Effector memory CD4-positive, alpha-beta T cell (primary cell): ENCODE data around the gene LRFN2.

Experiments used
- DNase-seq, 3 donors: peaks; one replicate each; pipeline ENCODE4 v3.0.0-alpha.2; 2020
- H3K27ac ChIP-seq: 2 replicates; pipeline ENCODE4 v1.7.0; 2013; ENCODE audit warnings: mild to moderate bottlenecking, low read length, moderate library complexity; ENCODE audit not compliant: insufficient read depth, poor library complexity, severe bottlenecking
- H3K27me3 ChIP-seq: replicated peaks from 2 replicates; pipeline ENCODE4 v1.7.0; 2013; ENCODE audit warnings: mild to moderate bottlenecking, low read length; ENCODE audit not compliant: insufficient read depth, control insufficient read depth, poor library complexity, severe bottlenecking
- H3K36me3 ChIP-seq: 2 replicates; pipeline ENCODE4 v1.7.0; 2013; ENCODE audit warnings: mild to moderate bottlenecking, low read length, moderate library complexity; ENCODE audit not compliant: control insufficient read depth, insufficient read depth
- H3K4me1 ChIP-seq: 2 replicates; pipeline ENCODE4 v1.7.0; 2013; ENCODE audit warnings: low read length, mild to moderate bottlenecking; ENCODE audit not compliant: control insufficient read depth, insufficient read depth, poor library complexity, severe bottlenecking
- H3K4me3 ChIP-seq: 2 replicates; pipeline ENCODE4 v1.7.0; 2013; ENCODE audit warnings: low read length, low read depth, mild to moderate bottlenecking; ENCODE audit not compliant: insufficient read depth, poor library complexity, severe bottlenecking
- H3K9me3 ChIP-seq: 2 replicates; pipeline ENCODE4 v1.7.0; 2013; ENCODE audit warnings: mild to moderate bottlenecking, low read length, moderate library complexity; ENCODE audit not compliant: control insufficient read depth

Gene LRFN2

DNA sequence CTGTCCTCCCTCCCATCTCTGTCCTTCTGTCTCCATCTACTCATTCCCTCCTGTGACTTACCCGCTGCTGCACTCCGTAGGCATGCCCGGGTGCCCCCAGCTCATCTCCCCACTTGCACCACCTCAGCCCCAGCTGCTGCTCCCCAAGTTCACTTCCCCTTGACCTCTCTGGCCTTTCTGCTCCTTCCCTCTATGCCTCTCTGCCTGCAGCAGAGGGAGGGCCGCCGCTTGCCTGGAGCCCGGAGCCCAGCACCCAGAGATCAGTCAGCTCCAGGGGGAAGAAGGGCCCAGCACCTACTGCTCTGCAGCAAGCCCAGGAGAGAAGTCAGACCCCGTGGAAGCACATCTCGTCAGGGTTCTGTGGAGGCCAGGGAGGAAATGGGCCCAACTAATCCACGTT is 97.4 kb downstream of the LRFN2 start:
- H3K4me3 ChIP-seq = no peak overlapping the region
- H3K36me3 ChIP-seq = no peaks in the 10 kb centered on the region
- H3K9me3 ChIP-seq = no peaks in the 10 kb centered on the region
- no peaks in the 10 kb centered on the region for H3K27me3 ChIP-seq
- DNase-seq = no peak
- H3K4me1 ChIP-seq = no peaks in the 10 kb centered on the region
- H3K27ac ChIP-seq = no peak overlapping the region

- Histone ChIP-seq H3K27me3 (no peaks in the 10 kb centered on the region), H3K4me1 (no peaks in the 10 kb centered on the region), H3K9me3 (no peaks in the 10 kb centered on the region), H3K4me3 (no peak overlapping the region), H3K27ac (no peak overlapping the region), H3K36me3 (no peaks in the 10 kb centered on the region)
- no peak for DNase-seq
These were observed 100.6 kb downstream of the LRFN2 start for GRCh38 chr6:40486576-40486975.

DNA sequence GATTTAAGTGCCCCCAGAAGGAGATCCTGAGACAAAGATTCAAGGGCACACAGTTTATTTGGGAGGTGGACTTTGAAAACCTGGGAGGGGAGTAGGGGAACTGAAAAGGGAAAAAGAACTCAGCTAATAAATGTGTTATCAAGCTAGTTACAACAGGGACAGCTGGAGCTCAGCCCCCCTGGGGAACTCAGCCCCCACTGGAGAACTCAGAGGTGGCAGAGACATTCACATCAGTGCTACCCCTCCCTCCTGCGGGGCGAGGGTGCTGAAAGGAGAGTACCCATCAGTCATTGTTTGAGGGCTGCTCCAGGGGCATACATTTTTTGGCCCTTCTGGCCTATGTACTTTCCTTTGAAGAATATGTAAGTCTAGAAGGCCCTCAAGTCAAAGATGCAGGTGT is 101.4 kb downstream of the LRFN2 start:
- H3K27ac ChIP-seq = no peak overlapping the region
- H3K36me3 ChIP-seq = no peaks in the 10 kb centered on the region
- no peaks in the 10 kb centered on the region for H3K27me3 ChIP-seq
- H3K4me1 ChIP-seq = no peaks in the 10 kb centered on the region
- H3K4me3 ChIP-seq = no peak overlapping the region
- H3K9me3 ChIP-seq = no peaks in the 10 kb centered on the region
- DNase-seq = no peak

- Histone ChIP-seq H3K9me3 (no peaks in the 10 kb centered on the region), H3K36me3 (no peaks in the 10 kb centered on the region), H3K4me1 (no peaks in the 10 kb centered on the region), H3K4me3 (no peak overlapping the region), H3K27me3 (no peaks in the 10 kb centered on the region), H3K27ac (no peak overlapping the region)
- DNase-seq = no peak
These were observed 101.9 kb downstream of the LRFN2 start for GRCh38 chr6:40485300-40485699.

GRCh38 chr6:40484066-40484465 is 103.1 kb downstream of the LRFN2 start:
- Histone ChIP-seq H3K27me3 (no peaks in the 10 kb centered on the region), H3K4me1 (no peaks in the 10 kb centered on the region), H3K36me3 (no peaks in the 10 kb centered on the region), H3K4me3 (no peak overlapping the region), H3K9me3 (no peaks in the 10 kb centered on the region), H3K27ac (no peak overlapping the region)
- no peak for DNase-seq

DNA sequence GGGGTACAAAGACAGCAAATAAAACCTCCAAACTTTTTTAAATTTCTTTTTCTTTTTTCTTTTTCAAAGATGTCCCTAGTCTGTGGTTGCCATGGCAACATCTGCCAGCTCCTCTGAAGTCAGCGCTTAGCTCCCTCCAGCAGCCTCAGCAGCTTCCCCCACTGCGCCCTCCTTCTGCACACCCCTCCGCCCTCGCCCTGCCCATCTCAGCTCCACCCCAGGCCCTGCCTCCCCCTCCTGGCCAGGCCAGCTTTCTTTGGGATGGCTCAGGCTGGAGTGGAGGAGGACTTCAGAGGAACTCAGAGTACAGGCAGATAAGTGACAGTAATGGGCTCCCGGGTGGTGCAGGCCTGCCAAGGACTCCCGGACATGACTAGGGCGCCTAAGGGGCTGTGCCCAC is 104.6 kb downstream of the LRFN2 start:
- Histone ChIP-seq H3K4me1 (no peaks in the 10 kb centered on the region), H3K9me3 (no peaks in the 10 kb centered on the region), H3K36me3 (no peaks in the 10 kb centered on the region), H3K27ac (no peak overlapping the region), H3K27me3 (no peaks in the 10 kb centered on the region), H3K4me3 (no peak overlapping the region)
- DNase-seq = no peak

GRCh38 chr6:40480678-40481077 is 106.5 kb downstream of the LRFN2 start:
- H3K36me3 ChIP-seq = no peaks in the 10 kb centered on the region
- H3K27ac ChIP-seq = no peak overlapping the region
- H3K9me3 ChIP-seq = no peaks in the 10 kb centered on the region
- H3K27me3 ChIP-seq = no peaks in the 10 kb centered on the region
- no peak overlapping the region for H3K4me3 ChIP-seq
- no peak for DNase-seq
- H3K4me1 ChIP-seq = no peaks in the 10 kb centered on the region

- H3K27me3 ChIP-seq = no peaks in the 10 kb centered on the region
- H3K36me3 ChIP-seq = no peaks in the 10 kb centered on the region
- no peak for DNase-seq
- no peaks in the 10 kb centered on the region for H3K4me1 ChIP-seq
- no peak overlapping the region for H3K27ac ChIP-seq
- no peak overlapping the region for H3K4me3 ChIP-seq
- H3K9me3 ChIP-seq = no peaks in the 10 kb centered on the region
These were observed 107.5 kb downstream of the LRFN2 start for GRCh38 chr6:40479706-40480105.

DNA sequence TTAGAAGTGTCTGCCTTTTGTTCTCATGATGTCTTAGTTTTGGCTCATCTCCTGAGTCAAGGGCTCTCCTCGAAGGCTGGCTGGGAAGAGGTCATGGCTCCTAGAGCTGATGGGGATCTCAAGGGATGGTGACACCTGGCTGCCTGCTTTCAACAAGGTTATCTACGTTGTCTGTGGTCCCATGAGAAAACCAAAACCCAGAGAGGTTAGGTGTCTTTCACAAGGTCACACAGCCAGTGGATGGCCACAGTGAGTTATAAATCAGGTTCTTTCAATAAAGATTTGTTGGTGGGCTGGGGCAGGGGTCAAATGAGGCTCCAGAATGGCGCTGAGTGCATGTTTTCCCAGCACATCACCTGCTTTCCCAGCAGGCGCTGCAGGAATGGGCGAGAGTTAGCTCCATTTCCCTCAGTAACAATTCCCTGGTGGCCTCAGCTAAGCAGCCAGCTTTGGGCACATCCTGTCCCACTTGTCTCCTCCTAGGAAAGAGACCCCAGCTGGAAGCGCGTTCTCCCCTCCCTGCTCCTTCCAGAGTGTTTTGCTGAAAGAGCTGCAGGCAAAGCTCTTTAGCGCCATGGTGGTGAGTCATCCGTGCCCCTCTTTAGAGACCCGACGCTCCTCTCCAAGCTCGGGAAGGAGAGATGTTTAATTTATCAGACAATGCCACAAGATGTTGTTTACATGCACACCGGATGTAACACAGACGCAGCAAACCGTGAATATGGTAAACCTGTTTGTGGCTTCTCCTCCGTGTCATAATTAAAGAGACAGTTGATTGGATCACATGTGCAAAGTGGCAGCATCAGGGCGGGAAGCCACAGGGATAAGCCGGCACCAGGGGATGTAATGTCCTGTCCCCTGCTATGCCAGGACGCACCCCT is 109.7 kb downstream of the LRFN2 start:
- DNase-seq = peak; percentile 3 to 6 (median 4)
- H3K27ac ChIP-seq = no peak overlapping the region
- no peak overlapping the region for H3K4me3 ChIP-seq
- H3K36me3 ChIP-seq = no peaks in the 10 kb centered on the region
- no peaks in the 10 kb centered on the region for H3K27me3 ChIP-seq
- no peaks in the 10 kb centered on the region for H3K9me3 ChIP-seq
- no peaks in the 10 kb centered on the region for H3K4me1 ChIP-seq

- no peaks in the 10 kb centered on the region for H3K9me3 ChIP-seq
- no peaks in the 10 kb centered on the region for H3K36me3 ChIP-seq
- no peak overlapping the region for H3K4me3 ChIP-seq
- no peaks in the 10 kb centered on the region for H3K27me3 ChIP-seq
- DNase-seq = no peak
- no peak overlapping the region for H3K27ac ChIP-seq
- H3K4me1 ChIP-seq = no peaks in the 10 kb centered on the region
These were observed 110.5 kb downstream of the LRFN2 start for GRCh38 chr6:40476673-40477072.
